ENCODE results near the gene NPW. TPM values are rescaled to one million over a fixed set of nuclear protein-coding genes. Genes with fewer than 3 reads are reported as not detected.

Gene NPW
- total RNA-seq, 2 experiments from 2014 or later, result 0.85 to 3.7 TPM

DNA sequence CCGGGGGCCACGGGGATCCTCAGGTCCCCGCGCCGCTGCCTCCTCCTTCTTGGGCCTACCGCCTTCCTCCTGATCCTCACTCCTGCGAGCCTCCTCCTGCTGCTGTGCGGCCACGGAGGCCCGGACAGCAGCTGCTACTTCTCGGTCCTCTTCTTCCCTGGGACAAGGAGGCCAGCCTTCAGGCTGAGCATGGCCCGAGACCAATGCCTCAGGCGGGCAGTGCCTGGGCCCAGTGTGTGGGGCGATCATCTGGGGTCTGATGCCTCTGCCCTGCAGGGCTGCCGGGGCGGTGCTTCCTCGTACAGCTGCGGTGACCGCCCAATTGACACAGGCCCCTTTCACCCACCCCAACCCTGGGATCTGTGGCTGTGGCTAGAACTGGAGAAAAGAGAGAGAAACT is 18.6 kb upstream of the NPW start:
- POLR2A ChIA-PET, result no interaction called here

DNA sequence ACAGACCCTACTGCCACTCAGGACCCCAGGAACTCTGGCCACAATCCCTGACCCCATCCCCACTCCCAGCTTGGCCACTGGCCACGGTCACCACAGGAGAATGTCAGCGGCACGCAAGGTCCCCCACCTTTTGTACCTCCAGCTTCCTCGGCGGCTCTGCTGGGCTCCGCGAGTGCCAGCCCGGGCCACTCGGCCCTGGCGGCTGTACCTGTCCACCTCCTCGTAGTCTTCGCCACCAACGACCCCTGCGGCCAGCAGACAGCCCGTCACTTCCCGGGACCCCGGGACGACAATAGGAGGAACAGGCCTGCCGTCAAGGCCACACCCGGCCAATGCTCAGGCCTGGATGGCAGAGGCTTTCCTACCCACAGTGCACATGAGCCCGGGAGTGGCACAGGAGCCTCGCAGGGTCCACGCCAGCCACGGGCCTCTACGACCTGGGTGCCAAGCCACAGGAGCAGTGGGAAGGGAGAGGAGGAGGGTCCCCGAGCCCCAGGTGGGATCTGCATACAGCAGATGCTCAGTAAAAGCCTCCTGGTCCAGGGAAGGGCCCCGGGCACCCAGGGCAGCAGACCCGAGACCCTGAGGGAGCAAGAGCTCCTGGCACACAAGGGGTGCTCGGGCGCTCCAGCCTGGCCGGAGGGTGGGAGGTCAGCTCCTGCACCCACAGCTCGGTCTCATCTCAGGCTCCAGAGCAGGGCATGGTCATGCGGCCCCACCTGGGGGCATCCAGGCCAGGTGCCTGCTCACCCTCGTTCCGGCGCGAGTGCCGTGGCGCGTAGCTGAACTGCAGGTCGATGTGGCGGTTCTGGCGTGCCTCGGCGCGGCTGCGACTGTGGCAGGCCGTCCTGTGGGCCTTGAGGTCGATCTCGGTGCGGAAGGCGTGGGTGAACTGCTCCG is 17.9 kb upstream of the NPW start:
- Histone ChIP-seq H3K9me2 (ENCODE audit: insufficient read depth, low read length) (no peaks in the 10 kb centered on the region), H3K9me3 (ENCODE audit: low read length) (no peaks in the 10 kb centered on the region), H3K27ac (ENCODE audit: low read depth, low read length, poor library complexity, severe bottlenecking) (no peak overlapping the region), H3K4me2 (ENCODE audit: low read length) (no peak overlapping the region), H3K4me1 (ENCODE audit: insufficient read depth, low read length, poor library complexity, severe bottlenecking) (peaks cover 9% of the 10 kb centered on the region), H3K36me3 (ENCODE audit: insufficient read depth, low read length) (peaks cover 73% of the 10 kb centered on the region), H4K20me1 (ENCODE audit: insufficient read depth, low read length) (no peaks in the 10 kb centered on the region; the same call in 1 of the 2 replicates), H3K79me2 (ENCODE audit: insufficient read depth, low read depth, low read length) (peaks cover 5% of the 10 kb centered on the region; the same call in 1 of the 2 replicates), H2AFZ (ENCODE audit: low read length) (no peak overlapping the region), H3K4me3 (ENCODE audit: low read depth, low read length, poor library complexity, severe bottlenecking) (no peak overlapping the region)
- DNase-seq (ENCODE audit: low spot score), result no peak
- ChIA-PET CTCF (ENCODE audit: unreplicated experiment) (no interaction called here), POLR2A (no interaction called here)
- TF ChIP-seq EZH2phosphoT487 (IDR thresholded peaks at IDR 0.05; ENCODE audit: borderline replicate concordance, low read depth, low read length), result no peak
- TF ChIP-seq, protein P1, sequence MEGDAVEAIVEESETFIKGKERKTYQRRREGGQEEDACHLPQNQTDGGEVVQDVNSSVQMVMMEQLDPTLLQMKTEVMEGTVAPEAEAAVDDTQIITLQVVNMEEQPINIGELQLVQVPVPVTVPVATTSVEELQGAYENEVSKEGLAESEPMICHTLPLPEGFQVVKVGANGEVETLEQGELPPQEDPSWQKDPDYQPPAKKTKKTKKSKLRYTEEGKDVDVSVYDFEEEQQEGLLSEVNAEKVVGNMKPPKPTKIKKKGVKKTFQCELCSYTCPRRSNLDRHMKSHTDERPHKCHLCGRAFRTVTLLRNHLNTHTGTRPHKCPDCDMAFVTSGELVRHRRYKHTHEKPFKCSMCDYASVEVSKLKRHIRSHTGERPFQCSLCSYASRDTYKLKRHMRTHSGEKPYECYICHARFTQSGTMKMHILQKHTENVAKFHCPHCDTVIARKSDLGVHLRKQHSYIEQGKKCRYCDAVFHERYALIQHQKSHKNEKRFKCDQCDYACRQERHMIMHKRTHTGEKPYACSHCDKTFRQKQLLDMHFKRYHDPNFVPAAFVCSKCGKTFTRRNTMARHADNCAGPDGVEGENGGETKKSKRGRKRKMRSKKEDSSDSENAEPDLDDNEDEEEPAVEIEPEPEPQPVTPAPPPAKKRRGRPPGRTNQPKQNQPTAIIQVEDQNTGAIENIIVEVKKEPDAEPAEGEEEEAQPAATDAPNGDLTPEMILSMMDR (conservative IDR thresholded peaks at IDR 0.05; ENCODE audit: low read length), result no peak
- intact Hi-C loops (cut with micrococcal nuclease; ENCODE audit: unreplicated experiment), result no loop called here
- no TSS peak for BruUV-seq (replicated peaks)

More for the DNA sequence above, 18.6 kb upstream of the NPW start:
- no peak for DNase-seq (ENCODE audit: low spot score)
- TF ChIP-seq, protein P1 (conservative IDR thresholded peaks at IDR 0.05; ENCODE audit: low read length), result no peak
- no peak for TF ChIP-seq EZH2phosphoT487 (IDR thresholded peaks at IDR 0.05; ENCODE audit: borderline replicate concordance, low read depth, low read length)
- Histone ChIP-seq H3K9me3 (ENCODE audit: low read length) (no peaks in the 10 kb centered on the region), H4K20me1 (ENCODE audit: insufficient read depth, low read length) (no peaks in the 10 kb centered on the region; the same call in 1 of the 2 replicates), H3K79me2 (ENCODE audit: insufficient read depth, low read depth, low read length) (no peaks in the 10 kb centered on the region; the same call in 1 of the 2 replicates), H3K4me2 (ENCODE audit: low read length) (no peak overlapping the region), H3K27ac (ENCODE audit: low read depth, low read length, poor library complexity, severe bottlenecking) (no peak overlapping the region), H3K9me2 (ENCODE audit: insufficient read depth, low read length) (no peaks in the 10 kb centered on the region), H3K36me3 (ENCODE audit: insufficient read depth, low read length) (peaks cover 78% of the 10 kb centered on the region), H2AFZ (ENCODE audit: low read length) (no peak overlapping the region), H3K4me3 (ENCODE audit: low read depth, low read length, poor library complexity, severe bottlenecking) (no peak overlapping the region), H3K4me1 (ENCODE audit: insufficient read depth, low read length, poor library complexity, severe bottlenecking) (peaks cover 9% of the 10 kb centered on the region)
- intact Hi-C loops (cut with micrococcal nuclease; ENCODE audit: unreplicated experiment), result no loop called here
- no TSS peak for BruUV-seq (replicated peaks)
- CTCF ChIA-PET (ENCODE audit: unreplicated experiment), result no interaction called here

All from OCI-LY7 (cell line).